Esophagus squamous epithelium (tissue), 5 donors: ENCODE results near the gene HECTD4. TPM values are rescaled to one million over a fixed set of nuclear protein-coding genes. Genes with fewer than 3 reads are reported as not detected.

Source experiments
- DNase-seq: peaks from one replicate; lab custom pipeline; 2025; lab: John Stamatoyannopoulos, UW
- H3K27ac ChIP-seq, 4 donors: fragments of 200-600 bp; sonication (generic); one replicate each; pipeline ENCODE4 v1.5.1; 2016 to 2019; ENCODE audit warnings: mild to moderate bottlenecking in 1 of 4
- H3K27me3 ChIP-seq, 4 donors: fragments of 200-600 bp; sonication (generic); 1 replicate in 3 of 4; 2 replicates in 1 of 4; pipeline versions ENCODE4 v1.5.1 to v1.6.0; 2017 to 2021; ENCODE audit warnings: antibody characterized with exemption in 1 of 4
- H3K36me3 ChIP-seq, 3 donors: fragments of 200-600 bp; sonication (generic); one replicate each; pipeline ENCODE4 v1.5.1; 2016 to 2019
- H3K4me1 ChIP-seq, 3 donors: fragments of 200-600 bp; sonication (generic); one replicate each; pipeline ENCODE4 v1.5.1; 2017 to 2019
- H3K4me3 ChIP-seq, 4 donors: fragments of 200-600 bp; sonication (generic); 1 replicate in 3 of 4; 2 replicates in 1 of 4; pipeline ENCODE4 v1.5.1; 2016 to 2019; ENCODE audit warnings: mild to moderate bottlenecking in 2 of 4, moderate library complexity in 1 of 4
- H3K9me3 ChIP-seq, 3 donors: fragments of 200-600 bp; sonication (generic); one replicate each; pipeline ENCODE4 v1.5.1; 2016 to 2019
- CTCF ChIP-seq, 6 experiments: fragments of 450-650 bp in 4 of 6; fragments of 200-600 bp in 2 of 6; sonication (generic) in 2 of 6; IDR thresholded peaks; one replicate each; pipeline ENCODE4 v1.5.1; 2016 to 2019; ENCODE audit warnings: antibody characterized with exemption in 6 of 6, mild to moderate bottlenecking in 4 of 6, moderate library complexity in 4 of 6
- POLR2A ChIP-seq, 4 donors: fragments of 450-650 bp; IDR thresholded peaks; one replicate each; pipeline ENCODE4 v1.6.1; 2017; ENCODE audit warnings: antibody characterized with exemption in 4 of 4, mild to moderate bottlenecking in 4 of 4, moderate library complexity in 3 of 4
- WGBS, 2 donors: methylation state at CpG; one replicate each; pipeline ENCODE4 v1.1.5; 2018; 5-methylcytosine and 5-hydroxymethylcytosine counted together
- intact Hi-C: fragments of 100-400 bp; cut with DNase I; formaldehyde crosslinking; loops from one replicate; pipeline ENCODE4 v1.15.0; 2022
- total RNA-seq, 4 donors: library from RNA; depleted of rRNA; stranded (reverse); fragments of >200 nt; gene quantifications; one replicate each; pipeline ENCODE4 v1.1.0, GENCODE V29; 2016
- donor health status: DM: yes; HTN: yes; CAD: no.

Gene HECTD4
- total RNA-seq, 4 donors from 2014 or later: 15.4 to 53.4 (median 33.4) TPM

- Histone ChIP-seq H3K27ac (no peak overlapping the region), H3K4me1 (no peaks in the 10 kb centered on the region), H3K4me3 (no peak overlapping the region), H3K9me3 (no peaks in the 10 kb centered on the region), H3K27me3 (no peaks in the 10 kb centered on the region), H3K36me3 (peaks cover 20 to 98% (median 25%) of the 10 kb centered on the region in 3 donors)
- 86 to 92% methylated on average over 3 to 4 of the region's 4 CpGs for WGBS, 2 donors
- no peak for DNase-seq
- TF ChIP-seq POLR2A (IDR thresholded peaks at IDR 0.05) (no peak), CTCF (IDR thresholded peaks at IDR 0.05) (no peak)
- intact Hi-C loops: no loop called here
These were observed 168.2 kb downstream of the HECTD4 start for GRCh38 chr12:112214064-112214463.

- peaks cover 25 to 100% (median 30%) of the 10 kb centered on the region in 3 donors for H3K36me3 ChIP-seq
- TF ChIP-seq POLR2A (IDR thresholded peaks at IDR 0.05) (no peak), CTCF (IDR thresholded peaks at IDR 0.05) (no peak)
- H3K4me3 ChIP-seq: no peak overlapping the region
- 92 to 93% methylated on average over 6 to 7 of the region's 7 CpGs for WGBS, 2 donors
- DNase-seq: no peak
- intact Hi-C loops: no loop called here
- H3K27me3 ChIP-seq: no peaks in the 10 kb centered on the region
- no peak overlapping the region for H3K27ac ChIP-seq
- no peaks in the 10 kb centered on the region for H3K4me1 ChIP-seq
- no peaks in the 10 kb centered on the region for H3K9me3 ChIP-seq
These were observed 173.8 kb downstream of the HECTD4 start for GRCh38 chr12:112208301-112208910.

GRCh38 chr12:112207397-112207924 lies 174.8 kb downstream of the HECTD4 start:
- intact Hi-C loops: no loop called here
- DNase-seq: no peak
- no peak overlapping the region for H3K27ac ChIP-seq
- H3K9me3 ChIP-seq: no peaks in the 10 kb centered on the region
- no peak for TF ChIP-seq POLR2A (IDR thresholded peaks at IDR 0.05)
- TF ChIP-seq CTCF (IDR thresholded peaks at IDR 0.05): no peak
- H3K36me3 ChIP-seq: peaks cover 25 to 100% (median 37%) of the 10 kb centered on the region in 3 donors
- H3K4me3 ChIP-seq: no peak overlapping the region
- H3K4me1 ChIP-seq: no peaks in the 10 kb centered on the region
- no peaks in the 10 kb centered on the region for H3K27me3 ChIP-seq
- 95% methylated on average over 2 to 3 of the region's 4 CpGs for WGBS, 2 donors

GRCh38 chr12:112206944-112207343 lies 175.3 kb downstream of the HECTD4 start:
- no peak overlapping the region for H3K4me3 ChIP-seq
- H3K4me1 ChIP-seq: no peaks in the 10 kb centered on the region
- H3K36me3 ChIP-seq: peaks cover 19 to 100% (median 37%) of the 10 kb centered on the region in 3 donors
- intact Hi-C loops: no loop called here
- H3K9me3 ChIP-seq: no peaks in the 10 kb centered on the region
- WGBS, 2 donors: 88 to 90% methylated on average over 6 to 7 of the region's 7 CpGs
- H3K27me3 ChIP-seq: no peaks in the 10 kb centered on the region
- no peak for DNase-seq
- TF ChIP-seq CTCF (IDR thresholded peaks at IDR 0.05) (no peak), POLR2A (IDR thresholded peaks at IDR 0.05) (no peak)
- no peak overlapping the region for H3K27ac ChIP-seq

- Histone ChIP-seq H3K4me1 (no peaks in the 10 kb centered on the region), H3K27ac (no peak overlapping the region), H3K36me3 (peaks cover 14 to 100% (median 19%) of the 10 kb centered on the region in 3 donors), H3K9me3 (no peaks in the 10 kb centered on the region), H3K4me3 (no peak overlapping the region), H3K27me3 (no peaks in the 10 kb centered on the region)
- WGBS, 2 donors: 77 to 82% methylated on average over 4 of the region's 4 CpGs
- intact Hi-C loops: no loop called here
- no peak for TF ChIP-seq CTCF (IDR thresholded peaks at IDR 0.05)
- no peak for TF ChIP-seq POLR2A (IDR thresholded peaks at IDR 0.05)
- no peak for DNase-seq
These were observed 183.1 kb downstream of the HECTD4 start for GRCh38 chr12:112199136-112199535.
